GM23338 (cell line): Measurements from ENCODE around the gene E2F3.

Experiments used
- CREB1 ChIP-seq: fragments of 250-450 bp; sonication (Bioruptor Pico); IDR thresholded peaks from 2 replicates; pipeline ENCODE4 v1.5.0; 2020; ENCODE audit warnings: low read depth, mild to moderate bottlenecking, moderate library complexity
- ETS1 ChIP-seq: IDR thresholded peaks from 2 replicates; pipeline ENCODE4 v1.6.1; 2016; ENCODE audit warnings: antibody characterized with exemption
- EZH2phosphoT487 ChIP-seq: fragments of 200-600 bp; sonication (generic); IDR thresholded peaks from one replicate; pipeline ENCODE4 v1.8.1; 2018; ENCODE audit warnings: antibody characterized with exemption; ENCODE audit not compliant: unreplicated experiment
- NANOG ChIP-seq: IDR thresholded peaks from 2 replicates; pipeline ENCODE4 v1.6.1; 2016; ENCODE audit warnings: antibody characterized with exemption, borderline replicate concordance
- POLR2AphosphoS5 ChIP-seq: IDR thresholded peaks from 2 replicates; pipeline ENCODE4 v1.6.1; 2016; ENCODE audit warnings: antibody characterized with exemption, low read depth
- REST ChIP-seq: IDR thresholded peaks from one replicate; pipeline ENCODE4 v1.6.1; 2018; ENCODE audit warnings: antibody characterized with exemption; ENCODE audit not compliant: unreplicated experiment
- TF ChIP-seq, protein P1 (sequence below), 2 experiments: fragments of 200-600 bp in 1 of 2; sonication (generic) in 1 of 2; conservative IDR thresholded peaks; 2 replicates each; pipeline versions ENCODE4 v1.5.1 to v1.6.1; 2016 to 2017; ENCODE audit warnings: antibody characterized with exemption in 2 of 2, low read depth in 2 of 2, mild to moderate bottlenecking in 2 of 2, moderate library complexity in 1 of 2

- TF ChIP-seq, protein P1, sequence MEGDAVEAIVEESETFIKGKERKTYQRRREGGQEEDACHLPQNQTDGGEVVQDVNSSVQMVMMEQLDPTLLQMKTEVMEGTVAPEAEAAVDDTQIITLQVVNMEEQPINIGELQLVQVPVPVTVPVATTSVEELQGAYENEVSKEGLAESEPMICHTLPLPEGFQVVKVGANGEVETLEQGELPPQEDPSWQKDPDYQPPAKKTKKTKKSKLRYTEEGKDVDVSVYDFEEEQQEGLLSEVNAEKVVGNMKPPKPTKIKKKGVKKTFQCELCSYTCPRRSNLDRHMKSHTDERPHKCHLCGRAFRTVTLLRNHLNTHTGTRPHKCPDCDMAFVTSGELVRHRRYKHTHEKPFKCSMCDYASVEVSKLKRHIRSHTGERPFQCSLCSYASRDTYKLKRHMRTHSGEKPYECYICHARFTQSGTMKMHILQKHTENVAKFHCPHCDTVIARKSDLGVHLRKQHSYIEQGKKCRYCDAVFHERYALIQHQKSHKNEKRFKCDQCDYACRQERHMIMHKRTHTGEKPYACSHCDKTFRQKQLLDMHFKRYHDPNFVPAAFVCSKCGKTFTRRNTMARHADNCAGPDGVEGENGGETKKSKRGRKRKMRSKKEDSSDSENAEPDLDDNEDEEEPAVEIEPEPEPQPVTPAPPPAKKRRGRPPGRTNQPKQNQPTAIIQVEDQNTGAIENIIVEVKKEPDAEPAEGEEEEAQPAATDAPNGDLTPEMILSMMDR (conservative IDR thresholded peaks at IDR 0.05; ENCODE audit: low read depth in 2 of 2) = no peak
- no peak for TF ChIP-seq NANOG
- no peak for TF ChIP-seq POLR2AphosphoS5
- TF ChIP-seq CREB1 = no peak
- no peak for TF ChIP-seq ETS1
- TF ChIP-seq REST = no peak
- no peak for TF ChIP-seq EZH2phosphoT487
These were observed 58.0 kb downstream of the E2F3 start for GRCh38 chr6:20459682-20460081.
